Ishikawa (cell line): ENCODE data around the gene PLBD1.

ENCODE experiments used
- CREB1 ChIP-seq: IDR thresholded peaks from 2 replicates; pipeline ENCODE4 v1.6.1; 2012; ENCODE audit warnings: low read depth
- EP300 ChIP-seq: IDR thresholded peaks from 2 replicates; pipeline ENCODE4 v1.6.1; 2012; ENCODE audit warnings: borderline replicate concordance
- FOXM1 ChIP-seq: IDR thresholded peaks from 2 replicates; pipeline ENCODE4 v1.6.1; 2012; ENCODE audit warnings: low read depth, borderline replicate concordance
- NFIC ChIP-seq: IDR thresholded peaks from 2 replicates; pipeline ENCODE4 v1.6.1; 2012
- RAD21 ChIP-seq: IDR thresholded peaks from 2 replicates; pipeline ENCODE4 v1.6.1; 2012; ENCODE audit warnings: low read depth
- TAF1 ChIP-seq: IDR thresholded peaks from 2 replicates; pipeline ENCODE4 v1.6.1; 2012; ENCODE audit warnings: low read depth, mild to moderate bottlenecking
- TCF12 ChIP-seq: IDR thresholded peaks from 2 replicates; pipeline ENCODE4 v1.6.1; 2012; ENCODE audit warnings: low read depth
- ZBTB7A ChIP-seq: IDR thresholded peaks from 2 replicates; pipeline ENCODE4 v1.6.1; 2012; ENCODE audit warnings: low read depth
- TF ChIP-seq, protein P1 (sequence below): IDR thresholded peaks from 2 replicates; pipeline ENCODE4 v1.6.1; 2012; ENCODE audit warnings: low read depth, mild to moderate bottlenecking
- TF ChIP-seq, protein P2 (sequence below): IDR thresholded peaks from 2 replicates; pipeline ENCODE4 v1.6.1; 2012

DNA sequence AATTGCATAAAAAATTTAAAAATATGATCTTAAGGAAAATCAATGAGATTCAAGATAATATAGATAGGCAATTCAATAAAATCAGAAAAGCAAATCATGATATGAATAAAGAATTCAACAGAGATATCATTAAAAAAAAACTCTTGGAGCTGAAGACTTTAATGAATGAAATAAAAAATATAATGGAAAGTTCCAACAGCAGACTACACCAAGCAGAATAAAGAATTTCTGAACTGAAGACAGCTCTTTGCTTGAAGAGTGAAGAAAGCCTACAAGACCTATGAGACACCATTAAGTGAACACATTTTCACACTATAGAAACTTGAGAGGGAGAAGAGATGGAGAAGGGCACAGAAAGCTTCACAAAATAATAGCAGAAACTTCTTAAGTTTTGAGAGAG is 45.9 kb downstream of the PLBD1 start:
- TF ChIP-seq FOXM1 = no peak
- TF ChIP-seq TAF1 = no peak
- TF ChIP-seq, protein P1, sequence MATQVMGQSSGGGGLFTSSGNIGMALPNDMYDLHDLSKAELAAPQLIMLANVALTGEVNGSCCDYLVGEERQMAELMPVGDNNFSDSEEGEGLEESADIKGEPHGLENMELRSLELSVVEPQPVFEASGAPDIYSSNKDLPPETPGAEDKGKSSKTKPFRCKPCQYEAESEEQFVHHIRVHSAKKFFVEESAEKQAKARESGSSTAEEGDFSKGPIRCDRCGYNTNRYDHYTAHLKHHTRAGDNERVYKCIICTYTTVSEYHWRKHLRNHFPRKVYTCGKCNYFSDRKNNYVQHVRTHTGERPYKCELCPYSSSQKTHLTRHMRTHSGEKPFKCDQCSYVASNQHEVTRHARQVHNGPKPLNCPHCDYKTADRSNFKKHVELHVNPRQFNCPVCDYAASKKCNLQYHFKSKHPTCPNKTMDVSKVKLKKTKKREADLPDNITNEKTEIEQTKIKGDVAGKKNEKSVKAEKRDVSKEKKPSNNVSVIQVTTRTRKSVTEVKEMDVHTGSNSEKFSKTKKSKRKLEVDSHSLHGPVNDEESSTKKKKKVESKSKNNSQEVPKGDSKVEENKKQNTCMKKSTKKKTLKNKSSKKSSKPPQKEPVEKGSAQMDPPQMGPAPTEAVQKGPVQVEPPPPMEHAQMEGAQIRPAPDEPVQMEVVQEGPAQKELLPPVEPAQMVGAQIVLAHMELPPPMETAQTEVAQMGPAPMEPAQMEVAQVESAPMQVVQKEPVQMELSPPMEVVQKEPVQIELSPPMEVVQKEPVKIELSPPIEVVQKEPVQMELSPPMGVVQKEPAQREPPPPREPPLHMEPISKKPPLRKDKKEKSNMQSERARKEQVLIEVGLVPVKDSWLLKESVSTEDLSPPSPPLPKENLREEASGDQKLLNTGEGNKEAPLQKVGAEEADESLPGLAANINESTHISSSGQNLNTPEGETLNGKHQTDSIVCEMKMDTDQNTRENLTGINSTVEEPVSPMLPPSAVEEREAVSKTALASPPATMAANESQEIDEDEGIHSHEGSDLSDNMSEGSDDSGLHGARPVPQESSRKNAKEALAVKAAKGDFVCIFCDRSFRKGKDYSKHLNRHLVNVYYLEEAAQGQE = no peak
- TF ChIP-seq ZBTB7A = no peak
- TF ChIP-seq EP300 = no peak
- TF ChIP-seq CREB1 = no peak
- TF ChIP-seq TCF12 = no peak
- TF ChIP-seq, protein P2, sequence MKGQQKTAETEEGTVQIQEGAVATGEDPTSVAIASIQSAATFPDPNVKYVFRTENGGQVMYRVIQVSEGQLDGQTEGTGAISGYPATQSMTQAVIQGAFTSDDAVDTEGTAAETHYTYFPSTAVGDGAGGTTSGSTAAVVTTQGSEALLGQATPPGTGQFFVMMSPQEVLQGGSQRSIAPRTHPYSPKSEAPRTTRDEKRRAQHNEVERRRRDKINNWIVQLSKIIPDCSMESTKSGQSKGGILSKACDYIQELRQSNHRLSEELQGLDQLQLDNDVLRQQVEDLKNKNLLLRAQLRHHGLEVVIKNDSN = no peak
- TF ChIP-seq NFIC = no peak
- no peak for TF ChIP-seq RAD21
